Measurements from ENCODE around the gene SLC36A3. TPM values are rescaled to one million over a fixed set of nuclear protein-coding genes. Genes with fewer than 3 reads are reported as not detected.

The SLC36A3 gene
- total and polyA plus RNA-seq, 2 of the 4 experiments (the other 2 are of a cell fraction), result not detected

DNA sequence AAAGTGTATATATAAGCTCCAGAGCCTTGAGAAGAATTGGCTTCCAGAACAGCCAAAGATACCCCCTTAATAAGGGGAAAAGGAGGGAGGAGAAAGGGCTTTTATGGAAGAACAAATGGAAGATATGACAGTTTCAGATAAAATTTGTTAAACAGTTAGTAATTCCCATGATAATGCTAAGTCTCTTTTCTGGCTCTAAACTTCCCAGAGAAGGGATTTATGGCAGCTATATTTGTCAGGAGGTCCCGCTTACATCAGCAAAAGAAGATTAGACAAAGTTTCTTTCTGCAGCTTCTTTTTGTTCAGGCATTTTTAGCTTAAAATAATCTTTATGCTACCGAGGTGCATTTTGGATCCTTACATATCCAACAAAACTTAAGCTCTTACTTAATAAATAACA lies 14.3 kb upstream of the SLC36A3 start:
- Histone ChIP-seq H3K4me2 (ENCODE audit: low read depth, low read length) (no peak overlapping the region), H2BK5ac (ENCODE audit: low read depth, low read length, poor library complexity, severe bottlenecking) (no peak overlapping the region), H3K56ac (ENCODE audit: extremely low read depth, insufficient read depth, low read length) (no peak overlapping the region), H4K5ac (ENCODE audit: low read depth, low read length) (no peak overlapping the region), H3K4me1 (ENCODE audit: control insufficient read depth, insufficient read depth, low read length) (no peaks in the 10 kb centered on the region), H2BK20ac (ENCODE audit: low read depth, low read length) (no peak overlapping the region), H3K36me3 (ENCODE audit: control insufficient read depth, insufficient read depth, low read length) (no peaks in the 10 kb centered on the region), H3K27me3 (ENCODE audit: control insufficient read depth, insufficient read depth, low read length) (peaks cover 2% of the 10 kb centered on the region; the same call in 1 of the 2 replicates), H3K23ac (ENCODE audit: low read depth, low read length) (no peak overlapping the region), H3K9me3 (ENCODE audit: control insufficient read depth, insufficient read depth, low read length) (no peaks in the 10 kb centered on the region), H2AK9ac (replicated peaks; ENCODE audit: low read depth, low read length, poor library complexity) (no peak overlapping the region), H4K20me1 (ENCODE audit: insufficient read depth, low read length) (no peaks in the 10 kb centered on the region), H3K79me1 (ENCODE audit: low read depth in 1 of 2, low read length in 2 of 2) (no peaks in the 10 kb centered on the region), H2AK5ac (ENCODE audit: low read depth, low read length) (no peak overlapping the region), H2BK120ac (ENCODE audit: low read depth, low read length) (no peak overlapping the region), H3K4ac (ENCODE audit: low read depth, low read length) (no peak overlapping the region), H3K18ac (ENCODE audit: low read depth, low read length) (no peak overlapping the region), H3K9me1 (ENCODE audit: insufficient read depth, low read length) (no peaks in the 10 kb centered on the region), H3K4me3 (ENCODE audit: insufficient read depth, low read depth, low read length) (no peak overlapping the region), H4K91ac (ENCODE audit: insufficient read depth, low read depth, low read length) (no peak overlapping the region), H4K8ac (ENCODE audit: low read depth in 2 of 2, low read length in 2 of 2) (no peak overlapping the region), H2BK15ac (ENCODE audit: low read depth, low read length) (no peak overlapping the region), H2AFZ (replicated peaks; ENCODE audit: low read length, poor library complexity) (no peak overlapping the region), H3K14ac (replicated peaks; ENCODE audit: low read depth, low read length) (no peak overlapping the region), H3K9ac (ENCODE audit: low read depth, low read length) (no peak overlapping the region), H3K27ac (ENCODE audit: insufficient read depth, low read length) (no peak overlapping the region)
- no peak for DNase-seq
- 40% methylated on average over 1 of the region's 2 CpGs; no CpG with 5 or more reads in 1 of the 2 experiments for WGBS, 2 experiments (ENCODE audit: extremely low coverage in 2 of 2, insufficient read length in 1 of 2)
- ChIA-PET POLR2A (ENCODE audit: unreplicated experiment) (no interaction called here), CTCF (interaction anchor here (1.2 kb wide), 1 partner anchor 192 kb away, joined by 3 read pairs; no protein-coding TSS in a partner anchor)
- TF ChIP-seq MXI1 (IDR thresholded peaks at IDR 0.05; ENCODE audit: borderline replicate concordance, low read depth, low read length), result no peak
- no peak for TF ChIP-seq BHLHE40 (IDR thresholded peaks at IDR 0.05; ENCODE audit: low read depth, low read length)
- no peak for TF ChIP-seq RCOR1 (IDR thresholded peaks at IDR 0.05; ENCODE audit: insufficient replicate concordance, low read length)
- TF ChIP-seq RAD21 (IDR thresholded peaks at IDR 0.05; ENCODE audit: low read length), result no peak
- TF ChIP-seq POLR2A (IDR thresholded peaks at IDR 0.05; ENCODE audit: low read depth, low read length), result no peak
- TF ChIP-seq, protein P1, sequence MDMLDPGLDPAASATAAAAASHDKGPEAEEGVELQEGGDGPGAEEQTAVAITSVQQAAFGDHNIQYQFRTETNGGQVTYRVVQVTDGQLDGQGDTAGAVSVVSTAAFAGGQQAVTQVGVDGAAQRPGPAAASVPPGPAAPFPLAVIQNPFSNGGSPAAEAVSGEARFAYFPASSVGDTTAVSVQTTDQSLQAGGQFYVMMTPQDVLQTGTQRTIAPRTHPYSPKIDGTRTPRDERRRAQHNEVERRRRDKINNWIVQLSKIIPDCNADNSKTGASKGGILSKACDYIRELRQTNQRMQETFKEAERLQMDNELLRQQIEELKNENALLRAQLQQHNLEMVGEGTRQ (IDR thresholded peaks at IDR 0.05; ENCODE audit: low read depth, low read length), result no peak
- no peak for TF ChIP-seq CEBPB (IDR thresholded peaks at IDR 0.05; ENCODE audit: low read depth, low read length)
- no peak for TF ChIP-seq RFX5 (IDR thresholded peaks at IDR 0.05; ENCODE audit: low read depth, low read length)
- TF ChIP-seq MAFK (IDR thresholded peaks at IDR 0.05; ENCODE audit: low read depth, low read length), result no peak
- no peak for TF ChIP-seq FOS (IDR thresholded peaks at IDR 0.05; ENCODE audit: low read depth, low read length)
- no peak for TF ChIP-seq MAZ (IDR thresholded peaks at IDR 0.05; ENCODE audit: borderline replicate concordance, low read depth, low read length)
- TF ChIP-seq, protein P2, sequence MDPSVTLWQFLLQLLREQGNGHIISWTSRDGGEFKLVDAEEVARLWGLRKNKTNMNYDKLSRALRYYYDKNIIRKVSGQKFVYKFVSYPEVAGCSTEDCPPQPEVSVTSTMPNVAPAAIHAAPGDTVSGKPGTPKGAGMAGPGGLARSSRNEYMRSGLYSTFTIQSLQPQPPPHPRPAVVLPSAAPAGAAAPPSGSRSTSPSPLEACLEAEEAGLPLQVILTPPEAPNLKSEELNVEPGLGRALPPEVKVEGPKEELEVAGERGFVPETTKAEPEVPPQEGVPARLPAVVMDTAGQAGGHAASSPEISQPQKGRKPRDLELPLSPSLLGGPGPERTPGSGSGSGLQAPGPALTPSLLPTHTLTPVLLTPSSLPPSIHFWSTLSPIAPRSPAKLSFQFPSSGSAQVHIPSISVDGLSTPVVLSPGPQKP (IDR thresholded peaks at IDR 0.05; ENCODE audit: borderline replicate concordance, low read depth, low read length), result no peak
- no peak for TF ChIP-seq NFE2L2 (IDR thresholded peaks at IDR 0.05; ENCODE audit: low read depth, low read length)
- no peak for TF ChIP-seq CHD1 (IDR thresholded peaks at IDR 0.05; ENCODE audit: low read depth, low read length)
- TF ChIP-seq, protein P3, sequence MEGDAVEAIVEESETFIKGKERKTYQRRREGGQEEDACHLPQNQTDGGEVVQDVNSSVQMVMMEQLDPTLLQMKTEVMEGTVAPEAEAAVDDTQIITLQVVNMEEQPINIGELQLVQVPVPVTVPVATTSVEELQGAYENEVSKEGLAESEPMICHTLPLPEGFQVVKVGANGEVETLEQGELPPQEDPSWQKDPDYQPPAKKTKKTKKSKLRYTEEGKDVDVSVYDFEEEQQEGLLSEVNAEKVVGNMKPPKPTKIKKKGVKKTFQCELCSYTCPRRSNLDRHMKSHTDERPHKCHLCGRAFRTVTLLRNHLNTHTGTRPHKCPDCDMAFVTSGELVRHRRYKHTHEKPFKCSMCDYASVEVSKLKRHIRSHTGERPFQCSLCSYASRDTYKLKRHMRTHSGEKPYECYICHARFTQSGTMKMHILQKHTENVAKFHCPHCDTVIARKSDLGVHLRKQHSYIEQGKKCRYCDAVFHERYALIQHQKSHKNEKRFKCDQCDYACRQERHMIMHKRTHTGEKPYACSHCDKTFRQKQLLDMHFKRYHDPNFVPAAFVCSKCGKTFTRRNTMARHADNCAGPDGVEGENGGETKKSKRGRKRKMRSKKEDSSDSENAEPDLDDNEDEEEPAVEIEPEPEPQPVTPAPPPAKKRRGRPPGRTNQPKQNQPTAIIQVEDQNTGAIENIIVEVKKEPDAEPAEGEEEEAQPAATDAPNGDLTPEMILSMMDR (conservative IDR thresholded peaks at IDR 0.05; ENCODE audit: low read depth, low read length), result no peak
- no peak for TF ChIP-seq SMC3 (IDR thresholded peaks at IDR 0.05; ENCODE audit: low read depth, low read length)
- no TSS peak for BruUV-seq (replicated peaks)
- no peak for ATAC-seq (ENCODE audit: low read depth)
- dilution Hi-C loops (cut with HindIII; ENCODE audit: low sequenced_read_pairs, unreplicated experiment) (no loop called here), intact Hi-C loops (cut with micrococcal nuclease) (loop anchor here (5.0 kb wide), 3 partner anchors 179 to 424 kb away; no protein-coding TSS in a partner anchor), in situ Hi-C loops (cut with MboI; ENCODE audit: low sequenced_read_pairs) (no loop called here)

All from IMR-90 (cell line).